Osteoblast (primary cell): ENCODE data around the gene FAM47E. TPM values are rescaled to one million over a fixed set of nuclear protein-coding genes. Genes with fewer than 3 reads are reported as not detected.
"Not testable (repeated sequence)": the region's sequence is repeated elsewhere in the genome, so short reads cannot be mapped to it uniquely, and the experiment has no call there.

ENCODE experiments used
- DNase-seq: peaks from one replicate; pipeline ENCODE4 v3.0.0; 2011; ENCODE audit warnings: low spot score, mixed read lengths; ENCODE audit not compliant: insufficient read length; ENCODE audit errors: missing footprints
- H2AFZ ChIP-seq: 2 replicates; pipeline ENCODE4 v1.6.0; 2011; ENCODE audit warnings: mild to moderate bottlenecking, low read length
- H3K27ac ChIP-seq: 2 replicates; pipeline ENCODE4 v1.5.1; 2011; ENCODE audit warnings: mild to moderate bottlenecking, low read depth, low read length, moderate library complexity
- H3K27me3 ChIP-seq: 2 replicates; pipeline ENCODE4 v1.6.0; 2012; ENCODE audit warnings: mild to moderate bottlenecking, control low read depth, inconsistent platforms, low read length, moderate library complexity; ENCODE audit not compliant: insufficient read depth
- H3K36me3 ChIP-seq: 2 replicates; pipeline ENCODE4 v1.5.1; 2011; ENCODE audit warnings: mild to moderate bottlenecking, low read length, control low read depth, moderate library complexity; ENCODE audit not compliant: insufficient read depth
- H3K4me1 ChIP-seq: 2 replicates; pipeline ENCODE4 v1.5.1; 2011; ENCODE audit warnings: mild to moderate bottlenecking, low read length, control low read depth, moderate library complexity; ENCODE audit not compliant: insufficient read depth
- H3K4me2 ChIP-seq: 2 replicates; pipeline ENCODE4 v1.6.0; 2011; ENCODE audit warnings: mild to moderate bottlenecking, low read length; ENCODE audit not compliant: insufficient read depth
- H3K4me3 ChIP-seq: fragments of 200-600 bp; sonication (generic); 3 replicates; pipeline ENCODE4 v1.5.1; 2012; ENCODE audit warnings: mild to moderate bottlenecking, low read length, inconsistent platforms; ENCODE audit not compliant: insufficient read depth
- H3K79me2 ChIP-seq: 2 replicates; pipeline ENCODE4 v1.6.0; 2012; ENCODE audit warnings: mild to moderate bottlenecking, low read length, control low read depth, inconsistent platforms; ENCODE audit not compliant: insufficient read depth
- H3K9me3 ChIP-seq: 2 replicates; pipeline ENCODE4 v1.5.1; 2011; ENCODE audit warnings: low read depth, low read length, control low read depth
- H4K20me1 ChIP-seq: 2 replicates; pipeline ENCODE4 v1.6.0; 2012; ENCODE audit warnings: mild to moderate bottlenecking, low read length, control low read depth; ENCODE audit not compliant: insufficient read depth
- total RNA-seq: library from RNA; depleted of rRNA; stranded (reverse); fragments of >200 nt; gene quantifications from 2 replicates; pipeline ENCODE4 v1.2.3, GENCODE V29; 2012
- TF ChIP-seq, protein P1 (sequence below): IDR thresholded peaks from 2 replicates; pipeline ENCODE4 v1.5.1; 2011; ENCODE audit warnings: mild to moderate bottlenecking, low read depth, low read length, moderate library complexity; ENCODE audit errors: extremely low read depth

Gene FAM47E
- total RNA-seq, 1 donor, result 0.36 TPM

DNA sequence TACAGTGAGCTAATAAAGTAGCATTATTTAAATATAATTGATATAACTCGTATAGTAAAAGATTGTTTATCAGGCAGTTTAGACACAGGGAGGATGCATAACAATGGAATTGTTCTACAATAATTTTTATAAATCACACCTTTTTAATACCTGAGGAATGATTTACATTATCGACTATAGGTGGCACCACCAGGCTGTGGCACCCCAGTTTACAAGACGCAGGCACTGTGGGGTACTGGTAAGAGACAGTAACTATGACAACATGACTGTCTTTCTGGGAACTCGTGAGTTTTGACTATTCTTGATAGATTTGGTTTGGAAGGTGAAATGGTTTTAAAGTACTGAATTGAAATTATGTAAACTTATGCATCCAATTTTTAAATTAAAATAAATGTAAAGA lies 27.9 kb downstream of the FAM47E start:
- TF ChIP-seq, protein P1, sequence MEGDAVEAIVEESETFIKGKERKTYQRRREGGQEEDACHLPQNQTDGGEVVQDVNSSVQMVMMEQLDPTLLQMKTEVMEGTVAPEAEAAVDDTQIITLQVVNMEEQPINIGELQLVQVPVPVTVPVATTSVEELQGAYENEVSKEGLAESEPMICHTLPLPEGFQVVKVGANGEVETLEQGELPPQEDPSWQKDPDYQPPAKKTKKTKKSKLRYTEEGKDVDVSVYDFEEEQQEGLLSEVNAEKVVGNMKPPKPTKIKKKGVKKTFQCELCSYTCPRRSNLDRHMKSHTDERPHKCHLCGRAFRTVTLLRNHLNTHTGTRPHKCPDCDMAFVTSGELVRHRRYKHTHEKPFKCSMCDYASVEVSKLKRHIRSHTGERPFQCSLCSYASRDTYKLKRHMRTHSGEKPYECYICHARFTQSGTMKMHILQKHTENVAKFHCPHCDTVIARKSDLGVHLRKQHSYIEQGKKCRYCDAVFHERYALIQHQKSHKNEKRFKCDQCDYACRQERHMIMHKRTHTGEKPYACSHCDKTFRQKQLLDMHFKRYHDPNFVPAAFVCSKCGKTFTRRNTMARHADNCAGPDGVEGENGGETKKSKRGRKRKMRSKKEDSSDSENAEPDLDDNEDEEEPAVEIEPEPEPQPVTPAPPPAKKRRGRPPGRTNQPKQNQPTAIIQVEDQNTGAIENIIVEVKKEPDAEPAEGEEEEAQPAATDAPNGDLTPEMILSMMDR, result no peak
- no peaks in the 10 kb centered on the region for H3K36me3 ChIP-seq
- no peak overlapping the region for H2AFZ ChIP-seq
- H3K4me3 ChIP-seq, result no peak overlapping the region
- no peak overlapping the region for H3K27ac ChIP-seq
- no peaks in the 10 kb centered on the region for H3K4me1 ChIP-seq
- H4K20me1 ChIP-seq, result no peaks in the 10 kb centered on the region
- no peaks in the 10 kb centered on the region for H3K79me2 ChIP-seq
- peaks cover 7% of the 10 kb centered on the region for H3K27me3 ChIP-seq
- H3K4me2 ChIP-seq, result no peak overlapping the region
- DNase-seq, result no peak
- no peaks in the 10 kb centered on the region for H3K9me3 ChIP-seq

DNA sequence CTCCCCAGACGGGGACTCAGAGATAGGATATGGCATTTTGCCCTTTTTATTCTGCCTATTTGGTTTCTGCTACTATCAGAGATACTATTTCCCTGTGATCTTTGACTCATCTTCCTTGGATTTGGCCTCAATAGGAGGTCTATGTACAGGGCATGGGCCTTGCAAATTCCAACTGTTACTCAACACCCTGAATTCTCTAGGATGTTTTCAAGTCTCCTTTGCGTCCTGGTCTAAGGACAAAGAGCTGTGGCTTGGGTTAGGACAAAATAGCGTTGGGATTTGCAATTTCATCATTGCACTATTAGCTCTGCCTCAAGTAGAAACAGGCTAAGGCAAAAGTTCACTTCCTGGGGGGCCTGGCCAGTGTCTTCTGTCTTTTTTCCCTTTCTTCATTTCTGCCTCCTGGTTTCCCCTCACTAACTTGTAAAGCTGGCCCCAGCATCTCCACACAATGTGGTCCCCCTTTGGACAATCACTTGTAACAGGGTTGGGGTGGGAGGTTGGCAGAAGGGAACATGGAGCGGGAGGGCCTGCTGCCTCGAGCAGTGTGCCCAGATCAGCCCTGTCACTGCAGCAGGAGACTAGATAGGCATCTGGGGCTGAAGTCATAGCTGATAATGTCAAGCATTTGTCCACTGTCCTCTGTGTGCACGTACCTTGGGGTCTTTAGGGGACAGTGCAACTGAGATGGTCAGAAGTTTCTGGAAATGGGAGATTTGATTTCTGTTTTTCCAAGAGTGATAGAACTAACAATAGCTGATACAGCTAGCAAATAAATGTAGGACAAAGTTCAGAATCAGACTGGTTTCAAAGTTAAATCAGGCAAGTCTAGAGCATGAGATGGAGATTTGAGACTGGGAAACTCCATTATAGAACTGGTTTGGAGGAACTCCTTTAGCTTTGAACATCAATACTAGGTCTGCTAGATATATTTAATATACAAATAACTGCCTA lies 29.2 kb downstream of the FAM47E start:
- no peak overlapping the region for H3K4me2 ChIP-seq
- DNase-seq, result no peak
- H3K9me3 ChIP-seq, result no peaks in the 10 kb centered on the region
- no peaks in the 10 kb centered on the region for H3K4me1 ChIP-seq
- no peak overlapping the region for H3K4me3 ChIP-seq
- no peaks in the 10 kb centered on the region for H4K20me1 ChIP-seq
- H3K27ac ChIP-seq, result no peak overlapping the region
- peaks cover 7% of the 10 kb centered on the region for H3K27me3 ChIP-seq
- TF ChIP-seq, protein P1, result no peak
- H3K36me3 ChIP-seq, result no peaks in the 10 kb centered on the region
- H3K79me2 ChIP-seq, result no peaks in the 10 kb centered on the region
- H2AFZ ChIP-seq, result no peak overlapping the region

DNA sequence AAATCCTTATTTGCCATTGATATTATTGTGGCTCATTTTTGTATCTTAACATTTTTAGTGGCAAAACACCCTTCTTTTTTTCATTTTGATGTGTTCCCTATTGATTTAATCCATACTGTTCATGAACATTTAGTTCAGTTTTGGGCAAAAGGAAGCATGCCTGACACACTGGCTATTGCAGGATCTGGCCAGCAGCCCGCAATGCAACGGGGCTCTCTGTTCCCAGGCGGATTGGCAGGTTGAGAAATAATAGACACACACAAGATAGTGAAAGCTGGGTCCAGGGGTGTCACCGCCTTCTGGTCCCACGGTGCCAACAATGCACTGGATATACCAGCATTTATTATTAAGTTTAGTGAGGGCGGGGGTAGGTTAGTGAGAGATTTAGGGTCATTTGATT lies 30.1 kb downstream of the FAM47E start:
- not testable (repeated sequence) for H3K27ac ChIP-seq, H3K27me3 ChIP-seq, H4K20me1 ChIP-seq, DNase-seq, H2AFZ ChIP-seq, H3K79me2 ChIP-seq, H3K4me3 ChIP-seq, H3K9me3 ChIP-seq, H3K36me3 ChIP-seq, H3K4me2 ChIP-seq, H3K4me1 ChIP-seq

DNA sequence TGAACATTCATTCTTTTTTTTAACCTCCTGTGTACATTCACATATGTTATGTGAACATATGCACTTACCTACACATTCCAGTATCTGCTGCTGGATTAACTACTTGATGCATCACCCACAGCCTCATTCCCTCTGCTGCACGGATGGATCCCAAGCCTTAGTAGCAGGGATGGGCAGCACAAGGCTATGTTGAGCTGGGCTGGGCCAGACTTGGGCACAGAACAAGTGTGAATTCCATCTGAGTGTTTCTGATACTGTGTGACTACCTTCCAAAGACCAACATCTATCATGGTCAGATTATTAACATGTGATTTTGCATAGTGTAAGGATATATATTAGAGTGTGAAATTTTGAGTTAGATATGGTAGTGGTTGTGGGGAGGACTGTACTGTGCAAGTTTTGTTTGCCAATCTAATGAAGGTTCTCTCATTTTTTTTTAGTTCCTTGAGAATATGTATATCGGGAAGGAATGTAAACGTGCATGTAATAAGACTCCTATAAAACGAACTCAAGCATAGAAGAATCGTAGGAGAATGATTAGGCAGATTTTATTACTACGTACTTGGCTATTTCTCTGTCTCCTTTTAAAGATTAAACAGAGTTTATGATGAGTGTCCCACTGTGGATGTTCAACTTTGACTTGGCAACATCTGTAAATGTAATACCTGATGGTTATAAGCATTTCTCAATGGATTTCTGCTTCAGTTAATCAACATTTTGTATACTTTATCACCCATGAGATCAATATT lies 31.6 kb downstream of the FAM47E start:
- TF ChIP-seq, protein P1, result no peak
- Histone ChIP-seq H2AFZ (no peak overlapping the region), H3K27ac (no peak overlapping the region)

More for the DNA sequence above, 31.6 kb downstream of the FAM47E start:
- peaks cover 2% of the 10 kb centered on the region for H3K27me3 ChIP-seq
- H3K9me3 ChIP-seq, result no peaks in the 10 kb centered on the region
- H3K36me3 ChIP-seq, result no peaks in the 10 kb centered on the region
- H3K4me3 ChIP-seq, result no peak overlapping the region
- H3K4me2 ChIP-seq, result no peak overlapping the region
- no peaks in the 10 kb centered on the region for H3K79me2 ChIP-seq
- H4K20me1 ChIP-seq, result no peaks in the 10 kb centered on the region
- no peaks in the 10 kb centered on the region for H3K4me1 ChIP-seq
- DNase-seq, result no peak
